Tibial nerve (tissue), 4 donors: ENCODE results near the gene SLX4IP.

ENCODE experiments used
- EP300 ChIP-seq, 2 donors: sonication (generic); formaldehyde crosslinking; IDR thresholded peaks; one replicate each; pipeline ENCODE4 v1.6.1; 2017; ENCODE audit warnings: antibody characterized with exemption in 2 of 2, mild to moderate bottlenecking in 1 of 2
- POLR2A ChIP-seq, 2 donors: fragments of 450-650 bp; IDR thresholded peaks; one replicate each; pipeline ENCODE4 v1.6.1; 2017; ENCODE audit warnings: antibody characterized with exemption in 2 of 2, mild to moderate bottlenecking in 2 of 2, moderate library complexity in 2 of 2
- TF ChIP-seq, protein P1 (sequence below), 5 experiments: fragments of 200-600 bp in 3 of 5; fragments of 450-650 bp in 2 of 5; sonication (generic) in 3 of 5; IDR thresholded peaks; one replicate each; pipeline ENCODE4 v1.5.1; 2016 to 2019; ENCODE audit warnings: antibody characterized with exemption in 5 of 5, mild to moderate bottlenecking in 3 of 5, moderate library complexity in 2 of 5

- TF ChIP-seq, protein P1, sequence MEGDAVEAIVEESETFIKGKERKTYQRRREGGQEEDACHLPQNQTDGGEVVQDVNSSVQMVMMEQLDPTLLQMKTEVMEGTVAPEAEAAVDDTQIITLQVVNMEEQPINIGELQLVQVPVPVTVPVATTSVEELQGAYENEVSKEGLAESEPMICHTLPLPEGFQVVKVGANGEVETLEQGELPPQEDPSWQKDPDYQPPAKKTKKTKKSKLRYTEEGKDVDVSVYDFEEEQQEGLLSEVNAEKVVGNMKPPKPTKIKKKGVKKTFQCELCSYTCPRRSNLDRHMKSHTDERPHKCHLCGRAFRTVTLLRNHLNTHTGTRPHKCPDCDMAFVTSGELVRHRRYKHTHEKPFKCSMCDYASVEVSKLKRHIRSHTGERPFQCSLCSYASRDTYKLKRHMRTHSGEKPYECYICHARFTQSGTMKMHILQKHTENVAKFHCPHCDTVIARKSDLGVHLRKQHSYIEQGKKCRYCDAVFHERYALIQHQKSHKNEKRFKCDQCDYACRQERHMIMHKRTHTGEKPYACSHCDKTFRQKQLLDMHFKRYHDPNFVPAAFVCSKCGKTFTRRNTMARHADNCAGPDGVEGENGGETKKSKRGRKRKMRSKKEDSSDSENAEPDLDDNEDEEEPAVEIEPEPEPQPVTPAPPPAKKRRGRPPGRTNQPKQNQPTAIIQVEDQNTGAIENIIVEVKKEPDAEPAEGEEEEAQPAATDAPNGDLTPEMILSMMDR (IDR thresholded peaks at IDR 0.05), result no peak
- TF ChIP-seq EP300 (IDR thresholded peaks at IDR 0.05) (no peak), POLR2A (IDR thresholded peaks at IDR 0.05) (no peak)
Observed at GRCh38 chr20:10667560-10668167, 232.6 kb downstream of the SLX4IP start.
